Erythroblast (primary cell): Measurements from ENCODE around the gene SCN10A.

Source experiments
- GATA1 ChIP-seq: IDR thresholded peaks from 2 replicates; pipeline ENCODE4 v1.6.1; 2011; ENCODE audit warnings: low read depth, mild to moderate bottlenecking, control low read depth, low read length, moderate library complexity
- POLR2A ChIP-seq: IDR thresholded peaks from 2 replicates; pipeline ENCODE4 v1.6.1; 2011; ENCODE audit warnings: mild to moderate bottlenecking, low read length

DNA sequence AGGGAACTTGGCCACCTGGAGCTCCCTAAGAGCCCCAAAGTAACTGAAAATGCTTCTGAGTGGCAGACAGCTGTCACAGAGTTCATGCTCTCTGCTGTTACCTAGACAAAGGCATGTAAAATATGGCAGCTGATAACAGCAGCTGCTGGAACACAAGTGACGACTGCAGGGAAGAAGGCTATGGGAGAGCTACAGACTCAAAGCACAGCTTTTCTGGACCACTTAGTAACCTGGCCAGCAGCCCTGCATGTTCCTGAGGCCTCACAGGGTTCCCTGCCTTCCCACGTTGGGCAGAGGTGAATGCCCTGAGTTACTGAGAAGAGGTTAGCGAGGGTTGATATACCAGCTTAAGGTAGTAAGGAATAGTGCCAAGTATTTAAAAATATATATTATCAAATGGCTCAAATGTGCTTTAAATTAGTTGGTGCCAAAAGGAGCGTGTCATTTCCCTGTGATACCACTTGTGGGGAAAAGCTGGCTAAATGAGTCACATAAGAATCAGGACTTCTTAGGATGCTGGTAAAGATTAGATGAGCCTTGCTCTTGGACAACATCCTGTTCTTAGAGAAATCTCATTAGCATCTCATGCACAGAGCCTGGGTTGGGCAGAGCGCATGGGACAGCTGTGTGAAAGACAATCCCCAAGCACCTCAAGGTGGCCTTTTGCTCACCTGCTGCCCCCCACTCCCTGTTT lies 90.1 kb downstream of the SCN10A start:
- TF ChIP-seq POLR2A (no peak), GATA1 (no peak)
